SK-N-SH (cell line): ENCODE data around the gene PFKFB3. TPM values are rescaled to one million over a fixed set of nuclear protein-coding genes. Genes with fewer than 3 reads are reported as not detected.

Source experiments
- CTCF ChIA-PET: fragments of 300-600, 350-600 bp; formaldehyde crosslinking; extraction: SDS; loops from one replicate; lab custom pipeline; 2021; lab: Yijun Ruan, JAX
- POLR2A ChIA-PET: fragments of 350-600 bp; sonication (Branson Sonifier 250); formaldehyde crosslinking; extraction: SDS; loops from one replicate; lab custom pipeline; 2020; ENCODE audit warnings: antibody characterized with exemption, inconsistent platforms; lab: Yijun Ruan, JAX
- DNase-seq: peaks from one replicate; pipeline ENCODE4 v3.0.0; 2012
- H2AFZ ChIP-seq: fragments of 200-600 bp; sonication (generic); 2 replicates; pipeline ENCODE4 v1.8.1; 2016; ENCODE audit warnings: antibody characterized with exemption, mild to moderate bottlenecking, low read depth
- H3F3A ChIP-seq: fragments of 200-600 bp; sonication (generic); replicated peaks from 2 replicates; pipeline ENCODE3; 2016; ENCODE audit warnings: antibody characterized with exemption, mild to moderate bottlenecking; ENCODE audit not compliant: insufficient read depth
- H3K27ac ChIP-seq, 2 experiments: fragments of 200-500 bp in 1 of 2; fragments of 200-600 bp in 1 of 2; sonication (Bioruptor generic) in 1 of 2; sonication (generic), shearing (Covaris generic) in 1 of 2; 2 replicates each; pipeline versions ENCODE4 v1.5.1 to v1.6.1; 2014 to 2016; ENCODE audit warnings: low read depth in 2 of 2, inconsistent platforms in 1 of 2, low read length in 1 of 2, mild to moderate bottlenecking in 1 of 2, mixed read lengths in 1 of 2
- H3K27me3 ChIP-seq: fragments of 200-600 bp; sonication (generic), shearing (Covaris generic); 2 replicates; pipeline ENCODE4 v1.6.1; 2016; ENCODE audit warnings: mixed run types; ENCODE audit not compliant: insufficient read depth
- H3K36me3 ChIP-seq, 2 experiments: fragments of 200-500 bp in 1 of 2; fragments of 200-600 bp in 1 of 2; sonication (Bioruptor generic) in 1 of 2; sonication (generic) in 1 of 2; replicated peaks in 1 of 2; 2 replicates each; pipeline versions ENCODE3 to v1.5.1; 2014 to 2016; ENCODE audit warnings: low read length in 1 of 2, mild to moderate bottlenecking in 1 of 2; ENCODE audit not compliant: insufficient read depth in 2 of 2, control insufficient read depth in 1 of 2
- H3K4me1 ChIP-seq, 2 experiments: fragments of 200-500 bp in 1 of 2; fragments of 200-600 bp in 1 of 2; sonication (Bioruptor generic) in 1 of 2; sonication (generic), shearing (Covaris generic) in 1 of 2; 2 replicates each; pipeline versions ENCODE4 v1.5.1 to v1.6.1; 2014 to 2016; ENCODE audit warnings: low read depth in 1 of 2, low read length in 1 of 2, mixed run types in 1 of 2; ENCODE audit not compliant: insufficient read depth in 2 of 2, control insufficient read depth in 1 of 2
- H3K4me2 ChIP-seq: fragments of 200-600 bp; sonication (generic), shearing (Covaris generic); 2 replicates; pipeline ENCODE4 v1.6.1; 2017; ENCODE audit warnings: mixed run types
- H3K4me3 ChIP-seq, 2 experiments: fragments of 200-500 bp in 1 of 2; fragments of 200-600 bp in 1 of 2; sonication (Bioruptor generic) in 1 of 2; sonication (generic), shearing (Covaris generic) in 1 of 2; 2 replicates each; pipeline versions ENCODE4 v1.5.1 to v1.8.1; 2014 to 2016; ENCODE audit warnings: low read depth in 2 of 2, inconsistent platforms in 1 of 2, low read length in 1 of 2, mild to moderate bottlenecking in 1 of 2, mixed read lengths in 1 of 2, moderate library complexity in 1 of 2
- H3K79me2 ChIP-seq: fragments of 200-600 bp; sonication (generic); 2 replicates; pipeline ENCODE4 v1.8.1; 2017; ENCODE audit warnings: mild to moderate bottlenecking; ENCODE audit not compliant: insufficient read depth
- H3K9ac ChIP-seq: fragments of 200-600 bp; sonication (generic); 2 replicates; pipeline ENCODE4 v1.6.1; 2017; ENCODE audit warnings: mixed run types
- H3K9me2 ChIP-seq: fragments of 200-600 bp; sonication (generic); 2 replicates; pipeline ENCODE4 v1.6.1; 2017; ENCODE audit warnings: mixed run types
- H3K9me3 ChIP-seq: fragments of 200-600 bp; sonication (generic); 2 replicates; pipeline ENCODE4 v1.6.1; 2017; ENCODE audit warnings: mixed run types, mild to moderate bottlenecking, moderate library complexity
- H4K20me1 ChIP-seq: fragments of 200-600 bp; sonication (generic); 2 replicates; pipeline ENCODE4 v1.6.1; 2017; ENCODE audit warnings: mild to moderate bottlenecking, mixed run types; ENCODE audit not compliant: insufficient read depth
- CHD2 ChIP-seq: fragments of 150-350 bp; IDR thresholded peaks from 2 replicates; pipeline ENCODE4 v1.6.1; 2018; ENCODE audit warnings: low read length; ENCODE audit not compliant: partially characterized antibody
- ELF1 ChIP-seq: IDR thresholded peaks from 2 replicates; pipeline ENCODE4 v1.4.0; 2012
- EP300 ChIP-seq, 2 experiments: IDR thresholded peaks; 2 replicates each; pipeline versions ENCODE4 v1.4.0 to v1.6.1; 2012; ENCODE audit warnings: borderline replicate concordance in 1 of 2, low read depth in 1 of 2, low read length in 1 of 2
- GABPA ChIP-seq: IDR thresholded peaks from 2 replicates; pipeline ENCODE4 v1.4.0; 2012; ENCODE audit warnings: low read depth, mild to moderate bottlenecking
- GATA2 ChIP-seq: sonication (generic); formaldehyde crosslinking; IDR thresholded peaks from 2 replicates; pipeline ENCODE4 v1.5.0; 2020; ENCODE audit warnings: mild to moderate bottlenecking, missing genetic modification reagents
- MAX ChIP-seq: IDR thresholded peaks from 2 replicates; pipeline ENCODE4 v1.4.0; 2012; ENCODE audit warnings: low read depth
- MEF2A ChIP-seq: IDR thresholded peaks from 2 replicates; pipeline ENCODE4 v1.4.0; 2012; ENCODE audit warnings: low read depth, borderline replicate concordance
- MXI1 ChIP-seq: IDR thresholded peaks from 2 replicates; pipeline ENCODE4 v1.6.1; 2012; ENCODE audit warnings: mild to moderate bottlenecking, low read depth, low read length, improper control_type of control experiment
- POLR2AphosphoS5 ChIP-seq: IDR thresholded peaks from 2 replicates; pipeline ENCODE4 v1.6.1; 2012; ENCODE audit warnings: low read depth, low read length
- RAD21 ChIP-seq: IDR thresholded peaks from 2 replicates; pipeline ENCODE4 v1.6.1; 2012; ENCODE audit warnings: mild to moderate bottlenecking, low read length
- RXRA ChIP-seq: IDR thresholded peaks from 2 replicates; pipeline ENCODE4 v1.4.0; 2012; ENCODE audit warnings: low read depth, mild to moderate bottlenecking, borderline replicate concordance
- TAF1 ChIP-seq: IDR thresholded peaks from 2 replicates; pipeline ENCODE4 v1.6.1; 2012; ENCODE audit warnings: low read depth, mild to moderate bottlenecking, low read length, moderate library complexity, borderline replicate concordance
- TCF12 ChIP-seq: IDR thresholded peaks from 2 replicates; pipeline ENCODE4 v1.4.0; 2012
- YY1 ChIP-seq: IDR thresholded peaks from 2 replicates; pipeline ENCODE4 v1.4.0; 2012; ENCODE audit warnings: low read depth, mild to moderate bottlenecking
- WGBS: methylation state at CpG from one replicate; pipeline ENCODE4 v1.1.6; 2017; ENCODE audit warnings: low lambda C conversion rate; 5-methylcytosine and 5-hydroxymethylcytosine counted together
- polyA plus RNA-seq, 3 experiments: library from polyadenylated mRNA; depleted of rRNA; stranded (reverse); fragments of >200 nt; gene quantifications; 2 replicates each; pipeline ENCODE4 v1.2.3, GENCODE V29; 2012

The PFKFB3 gene
- polyA plus RNA-seq, 1 of the 3 experiments (the other 2 are of a cell fraction) = 59.7 TPM

- Histone ChIP-seq H3K4me1 (peaks cover 0 to 6% of the 10 kb centered on the region in 2 experiments; a peak in 2 of 4 replicates), H3K4me2 (no peak overlapping the region), H3F3A (peaks cover 5% of the 10 kb centered on the region), H2AFZ (no peak overlapping the region), H3K36me3 (no peaks in the 10 kb centered on the region), H3K9ac (no peak overlapping the region), H3K9me3 (no peaks in the 10 kb centered on the region), H3K9me2 (no peaks in the 10 kb centered on the region), H3K27ac (no peak overlapping the region), H3K27me3 (no peaks in the 10 kb centered on the region), H3K79me2 (0 out of 2 replicates have a peak, but pooled peaks cover 2% of the 10 kb centered on the region), H4K20me1 (no peaks in the 10 kb centered on the region), H3K4me3 (no peak overlapping the region)
- 82% methylated on average over 8 of the region's 8 CpGs for WGBS
- TF ChIP-seq TCF12 (no peak), RXRA (no peak), GABPA (no peak), ELF1 (no peak), CHD2 (no peak)
- ChIA-PET CTCF (interaction anchor here (0.6 to 4.2 kb wide), 3 partner anchors 27 to 227 kb away, joined by 3 to 12 read pairs (median 3); no protein-coding TSS in a partner anchor), POLR2A (interaction anchor here (0.7 kb wide), 1 partner anchor 24 kb away, joined by 3 read pairs; the partner anchor contains the start of gene PFKFB3)
- DNase-seq = no peak
These were observed 23.7 kb upstream of the PFKFB3 start for GRCh38 chr10:6179078-6179477.

GRCh38 chr10:6180480-6181110 is 22.1 kb upstream of the PFKFB3 start:
- H3K9me2 ChIP-seq = no peaks in the 10 kb centered on the region
- H4K20me1 ChIP-seq = no peaks in the 10 kb centered on the region
- no peak overlapping the region for H2AFZ ChIP-seq
- no peak overlapping the region for H3K4me2 ChIP-seq
- WGBS = 83% methylated on average over 4 of the region's 4 CpGs
- POLR2A ChIA-PET = no interaction called here
- DNase-seq = no peak
- no peak for TF ChIP-seq POLR2AphosphoS5
- TF ChIP-seq, all 33 proteins: peak for 0
- no peak overlapping the region for H3K9ac ChIP-seq
- H3F3A ChIP-seq = peaks cover 5% of the 10 kb centered on the region
- no peaks in the 10 kb centered on the region for H3K9me3 ChIP-seq
- no peak overlapping the region for H3K4me3 ChIP-seq
- CTCF ChIA-PET = interaction anchor here (4.2 kb wide), 1 partner anchor 222 kb away, joined by 12 read pairs; no protein-coding TSS in a partner anchor
- no peaks in the 10 kb centered on the region for H3K27me3 ChIP-seq
- 0 out of 2 replicates have a peak, but pooled peaks cover 2% of the 10 kb centered on the region for H3K79me2 ChIP-seq
- no peaks in the 10 kb centered on the region for H3K36me3 ChIP-seq
- peaks cover 0 to 6% of the 10 kb centered on the region in 2 experiments; a peak in 2 of 4 replicates for H3K4me1 ChIP-seq
- H3K27ac ChIP-seq = no peak overlapping the region

GRCh38 chr10:6181249-6181648 is 21.5 kb upstream of the PFKFB3 start:
- 93% methylated on average over 6 of the region's 6 CpGs for WGBS
- no peak overlapping the region for H2AFZ ChIP-seq
- CTCF ChIA-PET = interaction anchor here (4.2 kb wide), 1 partner anchor 221 kb away, joined by 12 read pairs; no protein-coding TSS in a partner anchor

More at GRCh38 chr10:6181249-6181648, 21.5 kb upstream of the PFKFB3 start:
- POLR2A ChIA-PET = no interaction called here
- Histone ChIP-seq H3F3A (peaks cover 6% of the 10 kb centered on the region), H3K4me2 (no peak overlapping the region), H3K36me3 (no peaks in the 10 kb centered on the region)
- no peak for DNase-seq
- no peak for TF ChIP-seq RAD21
- TF ChIP-seq EP300 (IDR thresholded peaks at IDR 0.05; ENCODE audit: borderline replicate concordance in 1 of 2, low read depth in 1 of 2, low read length in 1 of 2) = no peak
- TF ChIP-seq MXI1 = no peak
- no peak for TF ChIP-seq TAF1
- TF ChIP-seq MAX = no peak
- no peak for TF ChIP-seq CHD2
- no peak for TF ChIP-seq ELF1
- TF ChIP-seq YY1 = no peak
- no peak for TF ChIP-seq GATA2 (CRISPR knock-in tag)
- TF ChIP-seq MEF2A = no peak
- TF ChIP-seq, all 33 proteins: peak for 0
- no peaks in the 10 kb centered on the region for H3K9me3 ChIP-seq
- no peak overlapping the region for H3K4me3 ChIP-seq
- no peaks in the 10 kb centered on the region for H3K27me3 ChIP-seq
- H3K79me2 ChIP-seq = 0 out of 2 replicates have a peak, but pooled peaks cover 2% of the 10 kb centered on the region
- H3K9ac ChIP-seq = no peak overlapping the region
- H3K27ac ChIP-seq = no peak overlapping the region
- H3K4me1 ChIP-seq = peaks cover 0 to 6% of the 10 kb centered on the region in 2 experiments; a peak in 2 of 4 replicates
- no peaks in the 10 kb centered on the region for H4K20me1 ChIP-seq
- H3K9me2 ChIP-seq = no peaks in the 10 kb centered on the region
